Immature natural killer cell (primary cell): ENCODE results near the gene LACTBL1. TPM values are rescaled to one million over a fixed set of nuclear protein-coding genes. Genes with fewer than 3 reads are reported as not detected.
"Not testable (repeated sequence)": the region's sequence is repeated elsewhere in the genome, so short reads cannot be mapped to it uniquely, and the experiment has no call there.

ENCODE experiments used
- DNase-seq, 3 donors: peaks; one replicate each; pipeline ENCODE4 v3.0.0; 2022; ENCODE audit warnings: mixed read lengths in 1 of 3
- H3K27ac Mint-ChIP-seq, 6 donors: one replicate each; pipeline ENCODE4 v1.8.0; 2020; ENCODE audit warnings: mixed read lengths in 6 of 6, mild to moderate bottlenecking in 5 of 6, inconsistent platforms in 4 of 6, moderate library complexity in 3 of 6
- H3K27me3 Mint-ChIP-seq, 3 donors: one replicate each; pipeline ENCODE4 v1.8.0; 2020 to 2021; ENCODE audit warnings: low read depth in 3 of 3, mild to moderate bottlenecking in 3 of 3, mixed read lengths in 3 of 3, moderate library complexity in 3 of 3, inconsistent platforms in 1 of 3
- H3K36me3 Mint-ChIP-seq, 3 donors: one replicate each; pipeline ENCODE4 v1.8.0; 2020; ENCODE audit warnings: mixed read lengths in 3 of 3, inconsistent platforms in 2 of 3, mild to moderate bottlenecking in 2 of 3
- H3K4me1 Mint-ChIP-seq, 2 donors: one replicate each; pipeline ENCODE4 v1.8.0; 2020; ENCODE audit warnings: inconsistent platforms in 2 of 2, mild to moderate bottlenecking in 2 of 2, mixed read lengths in 2 of 2, moderate library complexity in 1 of 2
- H3K4me3 Mint-ChIP-seq, 5 donors: one replicate each; pipeline ENCODE4 v1.8.0; 2020; ENCODE audit warnings: mild to moderate bottlenecking in 5 of 5, mixed read lengths in 5 of 5, inconsistent platforms in 3 of 5, moderate library complexity in 3 of 5
- H3K9me3 Mint-ChIP-seq, 6 donors: one replicate each; pipeline ENCODE4 v1.8.0; 2020; ENCODE audit warnings: mild to moderate bottlenecking in 6 of 6, mixed read lengths in 6 of 6, inconsistent platforms in 4 of 6, moderate library complexity in 3 of 6
- polyA plus RNA-seq, 3 donors: library from polyadenylated mRNA; unstranded; fragments of 300-500 nt; fragmentation: Illumina TruSeq; gene quantifications; one replicate each; pipeline ENCODE4 v1.2.3, GENCODE V29; 2021

LACTBL1 gene
- polyA plus RNA-seq = not detected

- peaks cover 1 to 22% (median 12%) of the 10 kb centered on the region in 3 donors for H3K27me3 Mint-ChIP-seq
- H3K4me3 Mint-ChIP-seq = no peak within 1 kb of the TSS
- no peaks in the 10 kb centered on the region for H3K4me1 Mint-ChIP-seq
- H3K36me3 Mint-ChIP-seq = no peaks in the 10 kb centered on the region
- no peak within 1 kb of the TSS for H3K27ac Mint-ChIP-seq
- DNase-seq = no peak
- H3K9me3 Mint-ChIP-seq = no peaks in the 10 kb centered on the region
Measured at GRCh38 chr1:22972760-22973159, at the start of gene LACTBL1. TSS of gene LACTBL1 (minus strand) at chr1:22972866. CDS start at chr1:22972316, 550 bp downstream.

- Mint-ChIP-seq H3K27me3 (peaks cover 0 to 4% (median 0%) of the 10 kb centered on the region in 3 donors), H3K4me1 (peaks cover 42 to 56% of the 10 kb centered on the region in 2 donors), H3K4me3 (peak overlapping the region; percentile 8 to 38 (median 24))
Measured at GRCh38 chr1:23021834-23022233, 49.2 kb upstream of the LACTBL1 start.

GRCh38 chr1:23020706-23021405, 48.2 kb upstream of the LACTBL1 start:
- peaks cover 38 to 56% of the 10 kb centered on the region in 2 donors for H3K4me1 Mint-ChIP-seq
- H3K9me3 Mint-ChIP-seq = no peaks in the 10 kb centered on the region
- peak overlapping the region; percentile 91 to 98 (median 97) for H3K4me3 Mint-ChIP-seq
- no peak for DNase-seq
- H3K27me3 Mint-ChIP-seq = peaks cover 0 to 4% (median 0%) of the 10 kb centered on the region in 3 donors
- peak overlapping the region; percentile 79 to 94 (median 88) for H3K27ac Mint-ChIP-seq
- H3K36me3 Mint-ChIP-seq = peaks cover 0 to 7% (median 5%) of the 10 kb centered on the region in 3 donors

More at GRCh38 chr1:23021834-23022233, 49.2 kb upstream of the LACTBL1 start:
- Mint-ChIP-seq H3K27ac (peak overlapping the region in 2 of 6 donors; percentile 11 to 15), H3K9me3 (no peaks in the 10 kb centered on the region), H3K36me3 (peaks cover 0 to 7% (median 5%) of the 10 kb centered on the region in 3 donors)
- no peak for DNase-seq

GRCh38 chr1:23019863-23020625, 47.4 kb upstream of the LACTBL1 start:
- peaks cover 0 to 4% (median 0%) of the 10 kb centered on the region in 3 donors for H3K27me3 Mint-ChIP-seq
- H3K27ac Mint-ChIP-seq = peak overlapping the region; percentile 79 to 94 (median 88)
- H3K4me1 Mint-ChIP-seq = peaks cover 38 to 55% of the 10 kb centered on the region in 2 donors
- peaks cover 0 to 7% (median 5%) of the 10 kb centered on the region in 3 donors for H3K36me3 Mint-ChIP-seq
- peak; percentile 7 to 12 (median 9) for DNase-seq
- peak overlapping the region; percentile 91 to 98 (median 97) for H3K4me3 Mint-ChIP-seq
- no peaks in the 10 kb centered on the region for H3K9me3 Mint-ChIP-seq

GRCh38 chr1:23019094-23019862, 46.6 kb upstream of the LACTBL1 start, which contains the start of gene KDM1A:
TSS of gene KDM1A (plus strand) at chr1:23019468. CDS start at chr1:23019597, 129 bp downstream.
- Mint-ChIP-seq H3K27me3 (peaks cover 0 to 4% (median 0%) of the 10 kb centered on the region in 3 donors), H3K4me3 (peak within 1 kb of the TSS; percentile 95 to 100 (median 97)), H3K4me1 (peaks cover 35 to 49% of the 10 kb centered on the region in 2 donors), H3K27ac (peak within 1 kb of the TSS; percentile 82 to 98 (median 92)), H3K9me3 (no peaks in the 10 kb centered on the region), H3K36me3 (peaks cover 0 to 7% (median 5%) of the 10 kb centered on the region in 3 donors)
- DNase-seq = peak; percentile 92 to 95 (median 92)

GRCh38 chr1:23018661-23019093, 46.0 kb upstream of the LACTBL1 start:
- H3K9me3 Mint-ChIP-seq = no peaks in the 10 kb centered on the region
- DNase-seq = no peak
- H3K36me3 Mint-ChIP-seq = peaks cover 0 to 7% (median 5%) of the 10 kb centered on the region in 3 donors
- H3K4me3 Mint-ChIP-seq = peak overlapping the region; percentile 89 to 100 (median 97)
- H3K27me3 Mint-ChIP-seq = peaks cover 0 to 4% (median 0%) of the 10 kb centered on the region in 3 donors
- peaks cover 34 to 44% of the 10 kb centered on the region in 2 donors for H3K4me1 Mint-ChIP-seq
- H3K27ac Mint-ChIP-seq = peak overlapping the region; percentile 79 to 98 (median 92)

GRCh38 chr1:23013657-23014056, 41.0 kb upstream of the LACTBL1 start:
- H3K9me3 Mint-ChIP-seq = no peaks in the 10 kb centered on the region
- no peak overlapping the region for H3K27ac Mint-ChIP-seq
- no peak overlapping the region for H3K4me3 Mint-ChIP-seq
- no peaks in the 10 kb centered on the region for H3K36me3 Mint-ChIP-seq
- DNase-seq = no peak
- peaks cover 0 to 7% (median 2%) of the 10 kb centered on the region in 3 donors for H3K27me3 Mint-ChIP-seq
- peaks cover 7% of the 10 kb centered on the region in 2 donors for H3K4me1 Mint-ChIP-seq

GRCh38 chr1:23010025-23010424, 37.4 kb upstream of the LACTBL1 start:
- not testable (repeated sequence) for H3K9me3 Mint-ChIP-seq, DNase-seq, H3K36me3 Mint-ChIP-seq, H3K27ac Mint-ChIP-seq, H3K4me3 Mint-ChIP-seq, H3K27me3 Mint-ChIP-seq, H3K4me1 Mint-ChIP-seq

- no peaks in the 10 kb centered on the region for H3K36me3 Mint-ChIP-seq
- DNase-seq = no peak
- peaks cover 2 to 9% (median 3%) of the 10 kb centered on the region in 3 donors for H3K27me3 Mint-ChIP-seq
- H3K9me3 Mint-ChIP-seq = no peaks in the 10 kb centered on the region
- no peaks in the 10 kb centered on the region for H3K4me1 Mint-ChIP-seq
- H3K4me3 Mint-ChIP-seq = no peak overlapping the region
- H3K27ac Mint-ChIP-seq = no peak overlapping the region
Measured at GRCh38 chr1:23008901-23009300, 36.2 kb upstream of the LACTBL1 start.

- DNase-seq = no peak
- Mint-ChIP-seq H3K27ac (no peak overlapping the region), H3K4me3 (no peak overlapping the region), H3K27me3 (peaks cover 2 to 5% (median 3%) of the 10 kb centered on the region in 3 donors), H3K36me3 (no peaks in the 10 kb centered on the region), H3K4me1 (no peaks in the 10 kb centered on the region), H3K9me3 (no peaks in the 10 kb centered on the region)
Measured at GRCh38 chr1:23007106-23007505, 34.4 kb upstream of the LACTBL1 start.

- H3K27me3 Mint-ChIP-seq, H3K9me3 Mint-ChIP-seq, H3K36me3 Mint-ChIP-seq, DNase-seq, H3K4me1 Mint-ChIP-seq, H3K4me3 Mint-ChIP-seq, H3K27ac Mint-ChIP-seq: not testable (repeated sequence)
Measured at GRCh38 chr1:23004769-23005168, 32.1 kb upstream of the LACTBL1 start.

GRCh38 chr1:23004112-23004511, 31.4 kb upstream of the LACTBL1 start:
- no peaks in the 10 kb centered on the region for H3K4me1 Mint-ChIP-seq
- H3K27ac Mint-ChIP-seq = no peak overlapping the region
- peaks cover 0 to 5% (median 3%) of the 10 kb centered on the region in 3 donors for H3K27me3 Mint-ChIP-seq
- no peak for DNase-seq
- no peak overlapping the region for H3K4me3 Mint-ChIP-seq
- no peaks in the 10 kb centered on the region for H3K36me3 Mint-ChIP-seq
- no peaks in the 10 kb centered on the region for H3K9me3 Mint-ChIP-seq

- H3K9me3 Mint-ChIP-seq, H3K4me1 Mint-ChIP-seq, H3K27me3 Mint-ChIP-seq, H3K36me3 Mint-ChIP-seq, H3K27ac Mint-ChIP-seq, H3K4me3 Mint-ChIP-seq, DNase-seq: not testable (repeated sequence)
Measured at GRCh38 chr1:23002218-23002617, 29.6 kb upstream of the LACTBL1 start.
